Purkinje cell (primary cell): ENCODE results near the gene CYP1A1. TPM values are rescaled to one million over a fixed set of nuclear protein-coding genes. Genes with fewer than 3 reads are reported as not detected.

Experiments used
- polyA plus RNA-seq: library from polyadenylated mRNA; unstranded; fragments of >200 nt; fragmentation: Nextera tagmentation; gene quantifications from 2 replicates; pipeline ENCODE4 v1.2.1, GENCODE V29; 2014

Gene CYP1A1, protein sequence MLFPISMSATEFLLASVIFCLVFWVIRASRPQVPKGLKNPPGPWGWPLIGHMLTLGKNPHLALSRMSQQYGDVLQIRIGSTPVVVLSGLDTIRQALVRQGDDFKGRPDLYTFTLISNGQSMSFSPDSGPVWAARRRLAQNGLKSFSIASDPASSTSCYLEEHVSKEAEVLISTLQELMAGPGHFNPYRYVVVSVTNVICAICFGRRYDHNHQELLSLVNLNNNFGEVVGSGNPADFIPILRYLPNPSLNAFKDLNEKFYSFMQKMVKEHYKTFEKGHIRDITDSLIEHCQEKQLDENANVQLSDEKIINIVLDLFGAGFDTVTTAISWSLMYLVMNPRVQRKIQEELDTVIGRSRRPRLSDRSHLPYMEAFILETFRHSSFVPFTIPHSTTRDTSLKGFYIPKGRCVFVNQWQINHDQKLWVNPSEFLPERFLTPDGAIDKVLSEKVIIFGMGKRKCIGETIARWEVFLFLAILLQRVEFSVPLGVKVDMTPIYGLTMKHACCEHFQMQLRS
- polyA plus RNA-seq: not detected in 2 replicates

GRCh38 chr15:74725225-74725774, at the start of gene CYP1A1:
CYP1A1 (minus strand) TSS chr15:74725528; CDS start chr15:74723097, 2,431 bp downstream.

DNA sequence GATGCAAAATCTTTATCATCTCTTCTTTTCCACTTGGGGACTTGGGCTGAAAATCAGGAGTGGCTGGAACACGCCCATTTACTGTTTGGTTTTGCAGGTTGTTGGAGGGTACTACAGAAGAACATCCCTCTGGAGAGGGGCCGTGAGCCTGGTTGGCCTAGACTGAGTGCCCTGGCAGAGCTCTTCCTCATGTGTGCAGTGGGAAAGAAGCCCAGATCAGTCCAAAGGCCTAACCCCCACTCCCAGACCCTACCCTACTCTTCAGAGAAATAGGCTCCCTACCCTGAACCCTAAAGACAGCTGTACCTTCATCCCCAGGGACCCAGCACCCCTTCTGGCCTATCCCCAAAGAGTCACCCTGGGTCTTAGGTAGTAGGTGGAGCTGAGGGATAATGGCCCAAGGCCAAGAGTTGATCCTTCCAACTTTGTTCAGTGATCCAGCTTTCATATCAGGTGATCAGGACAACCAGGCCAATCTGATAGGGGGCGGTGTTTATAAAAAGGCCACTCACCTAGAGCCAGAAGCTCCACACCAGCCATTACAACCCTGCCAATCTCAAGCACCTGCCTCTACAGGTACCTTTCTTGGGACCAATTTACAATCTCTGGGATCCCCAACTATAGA, 23.1 kb upstream of the CYP1A1 start, which contains the start of gene CYP1A2:
Gene CYP1A2, plus strand, starts transcription at position 524 of the 625 bp plus-strand sequence. CDS start 894 bp downstream, outside the sequence.

DNA sequence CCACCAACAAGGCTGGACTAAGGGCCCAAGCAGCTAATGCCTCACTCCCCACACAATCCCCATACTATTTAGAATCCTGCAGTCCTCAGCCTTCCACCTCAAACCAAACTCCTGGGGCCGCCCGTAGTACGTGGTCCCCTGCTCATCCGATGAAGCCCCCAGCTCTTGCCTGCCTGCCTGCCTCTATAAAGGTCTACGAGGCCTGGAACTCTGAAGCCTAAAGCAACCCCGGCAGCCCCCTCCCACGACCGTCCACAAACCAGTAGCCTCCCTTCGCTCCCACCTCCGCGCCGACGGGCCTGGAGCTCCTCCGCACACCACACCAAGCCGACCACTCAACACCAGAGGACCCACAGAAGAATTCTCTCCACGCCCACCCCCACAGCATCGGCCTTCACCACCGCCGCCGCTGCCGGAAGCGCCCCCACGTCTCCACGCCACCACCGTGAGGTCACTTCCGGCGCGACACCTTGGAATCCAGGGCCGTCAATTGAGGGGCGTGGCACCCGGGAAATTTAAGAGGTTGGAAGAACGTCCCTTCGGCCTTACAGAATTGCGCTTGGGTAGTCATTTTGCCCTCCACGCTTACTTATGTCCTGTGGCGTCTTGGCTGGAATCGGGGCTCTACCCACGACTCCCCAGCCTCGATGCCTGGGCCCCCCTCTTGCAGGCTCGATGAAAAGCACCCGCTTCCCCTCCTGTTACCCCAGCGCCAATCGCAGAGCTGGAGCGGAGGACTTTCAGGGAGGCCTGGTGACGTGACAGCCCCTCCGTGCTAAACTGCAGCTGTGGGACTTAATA, 29.5 kb downstream of the CYP1A1 start, which contains the start of gene EDC3:
Gene EDC3, minus strand, starts transcription at position 428 of the 801 bp plus-strand sequence. CDS start 20,900 bp downstream, outside the sequence.

Other genes with a start within 250 kb of the CYP1A1 start
- gene ARID3B, start 184.3 kb downstream of the CYP1A1 start, polyA plus RNA-seq: 1.6 and 2.1 TPM in 2 replicates
- gene CLK3, start 109.7 kb downstream of the CYP1A1 start, polyA plus RNA-seq: 5.9 and 8.1 TPM in 2 replicates
- gene EDC3, start 29.5 kb downstream of the CYP1A1 start, polyA plus RNA-seq: 3.7 and 5.3 TPM in 2 replicates
- not detected in 2 replicates for gene CYP1A2, start 23.3 kb upstream of the CYP1A1 start, polyA plus RNA-seq
- 0.19 and 0.24 TPM in 2 replicates for gene CSK, start 56.6 kb upstream of the CYP1A1 start, polyA plus RNA-seq
- not detected in 2 replicates for gene LMAN1L, start 87.3 kb upstream of the CYP1A1 start, polyA plus RNA-seq
- 2.4 TPM in 1 of 2 replicates, not detected in the other for gene CPLX3, start 101.1 kb upstream of the CYP1A1 start, polyA plus RNA-seq
- 2.9 and 6.7 TPM in 2 replicates for gene ULK3, start 117.6 kb upstream of the CYP1A1 start, polyA plus RNA-seq
- 6.7 and 14.8 TPM in 2 replicates for gene SCAMP2, start 147.8 kb upstream of the CYP1A1 start, polyA plus RNA-seq
- 16.4 and 21.3 TPM in 2 replicates for gene MPI, start 164.5 kb upstream of the CYP1A1 start, polyA plus RNA-seq
- 9.9 and 10.2 TPM in 2 replicates for gene FAM219B, start 181.3 kb upstream of the CYP1A1 start, polyA plus RNA-seq
- 184 and 373 TPM in 2 replicates for gene COX5A, start 212.5 kb upstream of the CYP1A1 start, polyA plus RNA-seq
- not detected in 2 replicates for gene RPP25, start 231.2 kb upstream of the CYP1A1 start, polyA plus RNA-seq